GM12872 (cell line): ENCODE results near the gene OR52R1.

ENCODE experiments used
- CTCF ChIP-seq: IDR thresholded peaks from 3 replicates; pipeline ENCODE4 v1.5.1; 2011; ENCODE audit warnings: low read depth, mild to moderate bottlenecking, low read length, moderate library complexity; ENCODE audit not compliant: insufficient read depth

The OR52R1 gene

DNA sequence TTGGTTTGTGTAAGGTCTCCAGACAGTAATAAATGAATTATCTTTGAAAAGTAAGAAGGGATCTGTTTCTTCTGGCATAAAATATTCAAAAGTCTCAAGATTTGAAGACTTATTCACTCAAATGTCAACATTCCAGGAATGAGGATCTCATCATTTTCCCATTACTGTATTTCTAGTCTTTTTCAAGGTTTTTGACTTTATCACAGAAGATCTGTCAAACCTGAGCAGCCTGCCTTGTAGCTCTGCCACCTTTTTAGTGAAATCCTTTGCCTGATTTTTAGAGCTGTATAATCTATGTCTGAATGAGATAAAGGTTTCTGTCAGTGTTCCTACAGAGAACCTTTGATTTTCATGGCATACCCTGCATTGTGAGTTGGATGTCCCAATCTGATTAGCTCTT lies 21.0 kb upstream of the OR52R1 start:
- TF ChIP-seq CTCF = no peak

DNA sequence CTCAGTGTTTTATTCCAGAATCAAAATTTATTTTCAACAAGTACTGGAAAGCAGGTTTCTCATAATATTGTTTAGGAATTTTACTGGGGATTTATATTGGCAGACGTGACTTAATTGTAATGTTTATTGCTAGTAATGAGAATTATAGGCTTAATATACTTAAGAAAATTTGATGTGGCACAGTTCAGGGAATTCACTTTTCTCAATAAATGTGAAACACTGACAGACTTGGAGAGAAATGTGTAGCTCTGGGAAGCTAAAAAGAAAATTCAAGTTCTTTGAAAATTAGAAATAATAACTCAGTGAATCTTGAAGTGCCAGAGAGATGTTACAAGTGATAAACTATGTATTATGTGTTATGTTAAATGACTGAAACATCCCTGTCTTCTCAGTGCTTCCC lies 16.8 kb upstream of the OR52R1 start, which contains the start of gene OR51F2:
TSS of gene OR51F2 (plus strand) at position 301 of the 400 bp plus-strand sequence. CDS start 101 bp downstream, outside the sequence.
- TF ChIP-seq CTCF = no peak

GRCh38 chr11:4809246-4809645 lies 5.1 kb upstream of the OR52R1 start:
- TF ChIP-seq CTCF = no peak

GRCh38 chr11:4808476-4808875 lies 4.3 kb upstream of the OR52R1 start:
- TF ChIP-seq CTCF = no peak

DNA sequence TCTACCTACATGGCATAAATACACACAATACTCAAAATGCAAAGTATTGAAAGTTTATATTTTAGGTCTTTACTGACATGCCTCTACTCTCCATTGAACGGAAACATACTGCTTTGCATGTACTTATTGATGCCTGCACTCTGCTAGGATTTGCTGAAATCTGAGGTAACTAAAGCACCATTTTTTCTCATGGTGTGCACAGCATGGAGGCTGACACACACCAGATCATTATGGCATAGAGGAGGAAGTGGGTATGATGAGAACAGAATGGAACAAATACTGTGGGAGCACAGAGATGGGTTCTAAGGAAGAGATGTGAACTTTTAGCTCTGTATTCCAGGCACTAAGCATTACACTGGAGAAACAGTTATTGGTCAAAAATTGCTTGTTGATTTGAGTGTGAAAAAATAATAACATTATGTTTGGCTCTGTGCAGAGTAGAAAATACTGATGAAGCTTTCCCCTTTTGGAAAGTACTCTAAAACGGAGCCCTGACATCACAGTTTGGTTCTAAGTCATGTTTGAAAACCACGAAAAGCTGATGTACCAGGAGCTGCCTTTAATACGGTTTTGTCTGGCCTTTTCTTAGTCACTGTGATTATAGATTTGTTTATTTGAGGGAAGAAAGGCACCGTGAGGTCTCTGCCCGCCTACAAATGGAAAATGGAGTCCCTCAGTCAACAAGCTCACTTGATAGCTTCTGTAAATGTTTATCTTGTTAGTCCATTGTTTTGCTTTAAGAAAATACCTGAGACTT lies 5.6 kb downstream of the OR52R1 start:
- TF ChIP-seq CTCF = no peak

- no peak for TF ChIP-seq CTCF
These were observed 7.0 kb downstream of the OR52R1 start for GRCh38 chr11:4797206-4797605.

DNA sequence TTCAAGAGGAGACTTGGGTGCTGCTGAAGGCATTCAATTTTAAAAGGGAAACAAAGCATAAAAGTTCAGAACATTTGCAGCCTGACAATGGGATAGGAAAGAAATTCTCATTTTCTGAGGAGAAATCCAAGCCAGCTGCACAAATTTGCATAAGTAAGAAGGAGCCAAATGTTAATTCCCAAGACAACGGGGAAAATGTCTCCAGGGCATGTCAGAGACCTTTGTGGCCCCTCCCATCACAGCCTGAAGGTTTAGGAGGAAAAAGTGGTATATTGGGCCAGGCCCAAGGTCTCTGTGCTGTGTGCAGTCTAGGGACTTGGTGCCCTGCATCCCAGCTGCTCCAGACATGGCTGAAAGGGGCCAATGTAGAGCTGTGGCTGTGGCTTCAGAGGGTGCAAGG lies 21.7 kb downstream of the OR52R1 start:
- no peak for TF ChIP-seq CTCF
